AG08395 (cell line): ENCODE results near the gene LMBR1.

ENCODE experiments used
- DNase-seq: peaks from one replicate; pipeline ENCODE4 v3.0.0; 2012; ENCODE audit warnings: mixed read lengths, low spot score

Gene LMBR1

GRCh38 chr7:156692849-156693248 lies 200.1 kb downstream of the LMBR1 start:
- DNase-seq, result no peak

- no peak for DNase-seq
Observed at GRCh38 chr7:156691764-156692163, 201.2 kb downstream of the LMBR1 start.

GRCh38 chr7:156684661-156685060 lies 208.3 kb downstream of the LMBR1 start:
- DNase-seq, result no peak

GRCh38 chr7:156684251-156684650 lies 208.7 kb downstream of the LMBR1 start:
- DNase-seq, result no peak

GRCh38 chr7:156682928-156683327 lies 210.1 kb downstream of the LMBR1 start:
- no peak for DNase-seq

GRCh38 chr7:156680281-156680680 lies 212.7 kb downstream of the LMBR1 start:
- DNase-seq, result no peak

GRCh38 chr7:156677374-156678054 lies 215.5 kb downstream of the LMBR1 start:
- DNase-seq, result no peak

GRCh38 chr7:156676263-156676662 lies 216.7 kb downstream of the LMBR1 start:
- DNase-seq, result no peak

- DNase-seq, result no peak
Observed at GRCh38 chr7:156675721-156676120, 217.3 kb downstream of the LMBR1 start.

GRCh38 chr7:156673902-156674301 lies 219.1 kb downstream of the LMBR1 start:
- DNase-seq, result no peak

- DNase-seq, result no peak
Observed at GRCh38 chr7:156673454-156673853, 219.5 kb downstream of the LMBR1 start.

- no peak for DNase-seq
Observed at GRCh38 chr7:156669035-156669828, 223.8 kb downstream of the LMBR1 start.

GRCh38 chr7:156668130-156668741 lies 224.7 kb downstream of the LMBR1 start:
- DNase-seq, result no peak

- no peak for DNase-seq
Observed at GRCh38 chr7:156667110-156667426, 225.9 kb downstream of the LMBR1 start.

- DNase-seq, result no peak
Observed at GRCh38 chr7:156666368-156667109, 226.4 kb downstream of the LMBR1 start.

- no peak for DNase-seq
Observed at GRCh38 chr7:156665101-156665500, 227.9 kb downstream of the LMBR1 start.

- DNase-seq, result no peak
Observed at GRCh38 chr7:156662277-156662676, 230.7 kb downstream of the LMBR1 start.

GRCh38 chr7:156661637-156662036 lies 231.3 kb downstream of the LMBR1 start:
- no peak for DNase-seq

- no peak for DNase-seq
Observed at GRCh38 chr7:156659961-156660360, 233.0 kb downstream of the LMBR1 start.

- no peak for DNase-seq
Observed at GRCh38 chr7:156659203-156659602, 233.8 kb downstream of the LMBR1 start.

GRCh38 chr7:156657681-156658080 lies 235.3 kb downstream of the LMBR1 start:
- no peak for DNase-seq

GRCh38 chr7:156656598-156656997 lies 236.4 kb downstream of the LMBR1 start:
- DNase-seq, result no peak

GRCh38 chr7:156655983-156656382 lies 237.0 kb downstream of the LMBR1 start:
- DNase-seq, result no peak
